H9 (cell line): ENCODE measurements around the gene PCDHB12. TPM values are rescaled to one million over a fixed set of nuclear protein-coding genes. Genes with fewer than 3 reads are reported as not detected.
A peak's percentile ranks its signal among the peaks of the same experiment; 100 is the strongest.
"Not testable (repeated sequence)": the region's sequence is repeated elsewhere in the genome, so short reads cannot be mapped to it uniquely, and the experiment has no call there.

ENCODE experiments used
- DNase-seq: peaks from one replicate; pipeline ENCODE4 v3.0.0-alpha.2; 2017
- H2AFZ ChIP-seq: one replicate; pipeline ENCODE4 v1.6.1; 2013; ENCODE audit warnings: mild to moderate bottlenecking, low read length, control low read depth, moderate library complexity
- H2AK5ac ChIP-seq: 2 replicates; pipeline ENCODE4 v1.6.1; 2013; ENCODE audit warnings: low read length, control low read depth, mixed read lengths; ENCODE audit not compliant: insufficient read length
- H2BK120ac ChIP-seq: one replicate; pipeline ENCODE4 v1.6.1; 2013; ENCODE audit warnings: low read depth, mild to moderate bottlenecking, low read length, control low read depth, inconsistent platforms; ENCODE audit not compliant: poor library complexity, severe bottlenecking
- H2BK12ac ChIP-seq: 2 replicates; pipeline ENCODE4 v1.6.1; 2013; ENCODE audit warnings: low read length, control low read depth, mixed read lengths, low read depth; ENCODE audit not compliant: insufficient read length
- H2BK15ac ChIP-seq: 2 replicates; pipeline ENCODE4 v1.6.1; 2013; ENCODE audit warnings: low read depth, low read length, control low read depth
- H2BK20ac ChIP-seq: one replicate; pipeline ENCODE4 v1.6.1; 2013; ENCODE audit warnings: low read depth, mild to moderate bottlenecking, low read length, control low read depth, inconsistent platforms; ENCODE audit not compliant: poor library complexity, severe bottlenecking
- H2BK5ac ChIP-seq: 2 replicates; pipeline ENCODE4 v1.6.1; 2013; ENCODE audit warnings: low read length, control low read depth, mixed read lengths; ENCODE audit not compliant: insufficient read length
- H3K14ac ChIP-seq: 2 replicates; pipeline ENCODE4 v1.6.1; 2013; ENCODE audit warnings: low read length, control low read depth; ENCODE audit not compliant: insufficient read depth
- H3K18ac ChIP-seq: 2 replicates; pipeline ENCODE4 v1.6.1; 2013; ENCODE audit warnings: low read depth, mild to moderate bottlenecking, mixed read lengths, low read length, control low read depth; ENCODE audit not compliant: insufficient read length
- H3K23ac ChIP-seq: 2 replicates; pipeline ENCODE4 v1.6.1; 2013; ENCODE audit warnings: low read length, control low read depth, mixed read lengths, low read depth; ENCODE audit not compliant: insufficient read length
- H3K23me2 ChIP-seq: 2 replicates; pipeline ENCODE4 v1.6.1; 2013; ENCODE audit warnings: low read depth, mild to moderate bottlenecking, mixed read lengths, low read length, control low read depth; ENCODE audit not compliant: insufficient read length, poor library complexity, severe bottlenecking
- H3K27ac ChIP-seq: 2 replicates; pipeline ENCODE4 v1.5.1; 2013; ENCODE audit warnings: low read length, control low read depth, mixed read lengths, low read depth; ENCODE audit not compliant: insufficient read length
- H3K27me3 ChIP-seq: 2 replicates; pipeline ENCODE4 v1.6.1; 2013; ENCODE audit warnings: low read length, control low read depth, inconsistent platforms; ENCODE audit not compliant: insufficient read depth
- H3K4ac ChIP-seq: 2 replicates; pipeline ENCODE4 v1.6.1; 2013; ENCODE audit warnings: low read depth, mild to moderate bottlenecking, control low read depth, inconsistent platforms, low read length, moderate library complexity
- H3K4me1 ChIP-seq: 2 replicates; pipeline ENCODE4 v1.6.1; 2013; ENCODE audit warnings: low read length, control low read depth, inconsistent platforms; ENCODE audit not compliant: insufficient read depth
- H3K4me2 ChIP-seq: 2 replicates; pipeline ENCODE4 v1.6.1; 2013; ENCODE audit warnings: low read length, control low read depth, mixed read lengths; ENCODE audit not compliant: insufficient read length, insufficient read depth
- H3K56ac ChIP-seq: 2 replicates; pipeline ENCODE4 v1.6.1; 2013; ENCODE audit warnings: low read depth, mild to moderate bottlenecking, mixed read lengths, low read length, control low read depth; ENCODE audit not compliant: insufficient read length
- H3K79me1 ChIP-seq: 2 replicates; pipeline ENCODE4 v1.6.1; 2013; ENCODE audit warnings: low read depth, mild to moderate bottlenecking, moderate library complexity, low read length, control low read depth, inconsistent platforms; ENCODE audit not compliant: insufficient read depth, poor library complexity, severe bottlenecking
- H3K79me2 ChIP-seq: 2 replicates; pipeline ENCODE4 v1.6.1; 2013; ENCODE audit warnings: low read length, control low read depth, inconsistent platforms; ENCODE audit not compliant: insufficient read depth
- H3K9ac ChIP-seq: 2 replicates; pipeline ENCODE4 v1.6.1; 2013; ENCODE audit warnings: low read length, control low read depth, mixed read lengths; ENCODE audit not compliant: insufficient read length; ENCODE audit errors: extremely low read depth
- H3K9me3 ChIP-seq: one replicate; pipeline ENCODE4 v1.6.1; 2013; ENCODE audit warnings: low read depth, low read length, inconsistent platforms; ENCODE audit not compliant: control insufficient read depth
- H3T11ph ChIP-seq: one replicate; pipeline ENCODE4 v1.6.1; 2013; ENCODE audit warnings: mild to moderate bottlenecking, low read length, control low read depth, inconsistent platforms
- H4K20me1 ChIP-seq: one replicate; pipeline ENCODE4 v1.6.1; 2013; ENCODE audit not compliant: control insufficient read depth, insufficient read length, insufficient read depth
- H4K5ac ChIP-seq: 2 replicates; pipeline ENCODE4 v1.6.1; 2013; ENCODE audit warnings: low read depth, mild to moderate bottlenecking, mixed read lengths, low read length, control low read depth; ENCODE audit not compliant: insufficient read length
- H4K8ac ChIP-seq: replicated peaks from 2 replicates; pipeline ENCODE4 v1.6.1; 2013; ENCODE audit warnings: low read length, control low read depth, mixed read lengths, low read depth; ENCODE audit not compliant: insufficient read length
- H4K91ac ChIP-seq: 2 replicates; pipeline ENCODE4 v1.6.1; 2013; ENCODE audit warnings: low read depth, mild to moderate bottlenecking, moderate library complexity, mixed read lengths, low read length, control low read depth; ENCODE audit not compliant: insufficient read length
- H3K27ac Mint-ChIP-seq, 3 experiments: 2 replicates in 2 of 3; 3 replicates in 1 of 3; pipeline ENCODE4 v1.8.0; 2020 to 2021; ENCODE audit warnings: mixed read lengths in 3 of 3, mild to moderate bottlenecking in 1 of 3, moderate library complexity in 1 of 3
- H3K27me3 Mint-ChIP-seq: 2 replicates; pipeline ENCODE4 v1.8.0; 2021; ENCODE audit warnings: low read depth, mild to moderate bottlenecking, moderate library complexity, mixed read lengths
- H3K36me3 Mint-ChIP-seq, 3 experiments: 2 replicates in 2 of 3; 3 replicates in 1 of 3; pipeline ENCODE4 v1.8.0; 2020 to 2021; ENCODE audit warnings: low read depth in 3 of 3, mixed read lengths in 3 of 3; ENCODE audit not compliant: insufficient read depth in 1 of 3
- H3K4me1 Mint-ChIP-seq, 2 experiments: 2 replicates each; pipeline ENCODE4 v1.8.0; 2020; ENCODE audit warnings: mixed read lengths in 2 of 2
- H3K4me3 Mint-ChIP-seq, 2 experiments: 2 replicates in 1 of 2; 3 replicates in 1 of 2; pipeline ENCODE4 v1.8.0; 2020 to 2021; ENCODE audit warnings: mild to moderate bottlenecking in 2 of 2, mixed read lengths in 2 of 2, moderate library complexity in 1 of 2
- H3K9me3 Mint-ChIP-seq, 2 experiments: 2 replicates in 1 of 2; 3 replicates in 1 of 2; pipeline ENCODE4 v1.8.0; 2020; ENCODE audit warnings: mild to moderate bottlenecking in 2 of 2, mixed read lengths in 2 of 2, moderate library complexity in 1 of 2
- CTCF ChIP-seq: fragments of 200-600 bp; sonication (generic); conservative IDR thresholded peaks from 3 replicates; pipeline ENCODE4 v1.8.0; 2021; ENCODE audit warnings: antibody characterized with exemption, mild to moderate bottlenecking
- WGBS: extraction: QIAGEN DNeasy Blood & Tissue Kit; methylation state at CpG from one replicate; pipeline ENCODE4 v1.1.7; 2013; ENCODE audit warnings: missing lambda C conversion rate, low lambda C conversion rate, mixed read lengths; ENCODE audit not compliant: insufficient read length; ENCODE audit errors: extremely low coverage; 5-methylcytosine and 5-hydroxymethylcytosine counted together
- total RNA-seq: library from RNA; stranded (reverse); gene quantifications from 2 replicates; pipeline ENCODE4 v1.2.1, GENCODE V29; 2021

PCDHB12 gene
- total RNA-seq, 1 experiment from 2014 or later, result 3.1 TPM

GRCh38 chr5:141182248-141182647 lies 26.3 kb upstream of the PCDHB12 start, which contains the start of gene PCDHB16:
Gene PCDHB16 (plus strand): TSS chr5:141182387. CDS start chr5:141182560, 173 bp downstream.
- Histone ChIP-seq H3T11ph (no peak within 1 kb of the TSS), H3K9ac (no peak within 1 kb of the TSS), H2BK5ac (no peak within 1 kb of the TSS), H3K4ac (no peak within 1 kb of the TSS), H2BK120ac (no peak within 1 kb of the TSS), H3K9me3 (no peaks in the 10 kb centered on the region), H2AFZ (peak within 1 kb of the TSS; percentile 92), H3K56ac (no peak within 1 kb of the TSS), H3K27ac (no peak within 1 kb of the TSS), H3K23me2 (no peaks in the 10 kb centered on the region), H3K4me2 (peak within 1 kb of the TSS; percentile 7), H2BK12ac (no peak within 1 kb of the TSS), H3K79me1 (no peaks in the 10 kb centered on the region), H2BK15ac (no peak within 1 kb of the TSS), H3K23ac (no peak within 1 kb of the TSS), H3K18ac (no peak within 1 kb of the TSS), H3K4me1 (no peaks in the 10 kb centered on the region), H2AK5ac (no peak within 1 kb of the TSS), H3K14ac (no peak within 1 kb of the TSS), H4K5ac (no peak within 1 kb of the TSS), H4K8ac (no peak within 1 kb of the TSS), H2BK20ac (no peak within 1 kb of the TSS), H4K91ac (no peak within 1 kb of the TSS), H4K20me1 (no peaks in the 10 kb centered on the region), H3K27me3 (no peaks in the 10 kb centered on the region), H3K79me2 (no peaks in the 10 kb centered on the region)
- Mint-ChIP-seq H3K27me3 (peaks cover 2% of the 10 kb centered on the region), H3K4me1 (peaks cover 7 to 13% of the 10 kb centered on the region in 2 experiments), H3K36me3 (peaks cover 10 to 28% (median 15%) of the 10 kb centered on the region in 3 experiments), H3K4me3 (peak within 1 kb of the TSS; percentile 73 to 76), H3K27ac (peak within 1 kb of the TSS; percentile 32 to 89 (median 82); a peak in 4 of 7 replicates), H3K9me3 (peaks cover 27 to 28% of the 10 kb centered on the region in 2 experiments)
- no CpG with 5 or more reads among the region's 13 CpGs for WGBS
- TF ChIP-seq CTCF, result peak; percentile 87
- DNase-seq, result peak; percentile 84

- H3K27me3 Mint-ChIP-seq, H3K79me2 ChIP-seq, H2AK5ac ChIP-seq, H3K23me2 ChIP-seq, H3K9me3 ChIP-seq, H3K14ac ChIP-seq, H3K27me3 ChIP-seq, H2BK5ac ChIP-seq, H3K27ac ChIP-seq, H4K91ac ChIP-seq, H2BK15ac ChIP-seq, H3K23ac ChIP-seq, H3K4me1 ChIP-seq, H3T11ph ChIP-seq, H2AFZ ChIP-seq, H3K4ac ChIP-seq, H2BK120ac ChIP-seq, H3K4me2 ChIP-seq, H3K56ac ChIP-seq, H4K20me1 ChIP-seq, H2BK12ac ChIP-seq, DNase-seq, H4K8ac ChIP-seq, H3K27ac Mint-ChIP-seq, H3K9ac ChIP-seq, H4K5ac ChIP-seq, H3K4me3 Mint-ChIP-seq, H2BK20ac ChIP-seq, H3K18ac ChIP-seq, H3K79me1 ChIP-seq: not testable (repeated sequence)
- no CpG with 5 or more reads among the region's 69 CpGs for WGBS
- Mint-ChIP-seq H3K9me3 (peaks cover 31 to 33% of the 10 kb centered on the region in 2 experiments), H3K4me1 (peaks cover 7 to 15% of the 10 kb centered on the region in 2 experiments), H3K36me3 (peaks cover 13 to 35% (median 19%) of the 10 kb centered on the region in 3 experiments)
These were observed 24.2 kb upstream of the PCDHB12 start for GRCh38 chr5:141184117-141184855.
